ENCODE measurements around the gene C12orf43. TPM values are rescaled to one million over a fixed set of nuclear protein-coding genes. Genes with fewer than 3 reads are reported as not detected.

Gene C12orf43
- total RNA-seq, 1 experiment from 2014 or later: 34.3 TPM

DNA sequence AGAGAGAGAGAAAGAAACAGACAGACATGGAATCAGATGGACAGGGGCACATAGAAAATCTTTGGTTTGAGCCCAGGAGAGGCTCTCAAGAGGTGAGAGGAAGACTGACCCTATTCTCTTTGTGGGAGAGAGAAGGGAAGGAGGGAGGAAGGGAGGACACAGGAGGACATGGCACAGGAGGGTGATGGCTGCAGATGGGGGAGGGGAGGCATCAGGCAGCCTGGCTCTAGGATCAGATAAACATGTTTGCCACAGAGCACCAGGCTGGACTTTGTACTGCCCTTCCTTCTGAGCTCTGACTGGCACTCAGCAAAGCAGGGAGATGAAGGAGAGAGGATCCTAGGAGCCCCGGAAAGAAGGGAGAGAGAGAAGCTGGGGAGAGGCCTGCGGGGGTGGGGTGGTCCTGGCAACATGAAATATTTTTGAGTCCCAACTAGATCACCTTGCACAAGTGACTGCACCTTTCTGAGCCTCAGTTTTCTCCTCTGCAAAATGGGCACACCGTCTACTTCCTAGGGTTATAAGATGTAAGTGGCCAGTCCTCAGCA, 31.9 kb downstream of the C12orf43 start:
- peak; percentile 67 for DNase-seq (ENCODE audit: low read depth)
- in situ Hi-C loops (cut with HindIII; ENCODE audit: low pct_unique_long_range_greater_than_20kb, low sequenced_read_pairs): no loop called here

DNA sequence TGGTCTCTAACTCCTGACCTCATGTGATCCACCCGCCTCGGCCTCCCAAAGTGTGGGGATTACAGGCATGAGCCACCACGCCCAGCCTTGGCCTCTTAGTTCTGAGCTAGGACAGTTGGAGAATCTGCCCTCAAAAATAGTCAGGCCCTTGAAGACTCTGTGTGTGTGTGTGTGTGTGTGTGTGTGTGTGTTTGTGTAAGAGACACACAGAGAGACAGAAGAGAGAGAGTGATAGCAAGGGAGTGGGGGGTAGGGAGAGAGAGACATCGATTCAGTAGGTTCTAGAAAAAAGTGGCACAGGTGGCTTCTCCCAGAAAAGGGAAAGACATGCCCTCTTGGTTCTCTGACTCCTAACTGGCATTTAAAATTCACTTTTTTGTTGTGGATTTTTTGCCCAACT, 32.5 kb downstream of the C12orf43 start:
- in situ Hi-C loops (cut with HindIII; ENCODE audit: low pct_unique_long_range_greater_than_20kb, low sequenced_read_pairs): no loop called here
- peak; percentile 57 for DNase-seq (ENCODE audit: low read depth)

DNA sequence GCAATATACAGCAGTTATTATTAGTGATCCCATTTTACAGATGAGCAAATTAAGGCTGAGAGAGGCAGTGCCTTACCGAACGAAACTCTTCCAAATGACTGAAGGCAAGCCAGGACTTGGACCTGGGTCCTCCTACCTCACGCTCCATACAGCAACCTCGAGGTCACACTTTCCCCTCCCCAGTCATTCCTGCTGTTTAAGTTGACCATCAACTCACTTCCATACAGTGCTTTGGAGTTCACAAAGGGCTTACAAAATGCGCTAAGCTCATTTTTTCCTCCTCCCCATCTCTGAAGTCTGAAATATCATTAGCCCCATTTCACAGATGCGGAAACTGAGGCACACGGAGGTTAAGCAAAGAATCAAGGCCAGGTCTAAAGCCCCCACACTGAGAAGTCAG, 33.6 kb downstream of the C12orf43 start:
- in situ Hi-C loops (cut with HindIII; ENCODE audit: low pct_unique_long_range_greater_than_20kb, low sequenced_read_pairs): no loop called here
- DNase-seq (ENCODE audit: low read depth): no peak

DNA sequence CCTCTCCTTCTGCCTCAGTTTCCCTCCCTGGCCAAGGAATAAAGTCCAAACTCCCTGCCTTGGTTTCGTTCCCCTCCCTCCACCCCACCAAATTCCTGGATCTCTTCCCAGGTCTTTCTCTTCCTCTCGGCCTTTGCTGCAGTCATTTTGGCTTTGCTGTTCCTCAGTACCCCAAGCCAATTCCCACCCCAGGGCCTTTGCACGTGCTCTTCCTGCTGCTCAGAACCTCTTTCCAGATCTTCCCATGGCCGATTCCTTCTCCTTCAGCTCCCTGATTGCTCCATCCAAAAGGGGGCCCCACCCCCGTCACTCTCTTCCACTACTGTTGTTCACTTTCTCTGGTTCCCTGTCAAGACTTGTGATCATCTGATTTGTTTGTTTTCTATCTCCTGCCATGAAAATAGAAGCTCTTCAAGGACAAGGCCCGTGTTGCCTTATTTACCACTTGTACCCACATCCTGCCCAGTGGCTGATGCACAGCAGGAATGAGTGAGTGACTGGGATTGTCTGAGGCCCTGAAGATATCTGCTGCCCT, 34.8 kb downstream of the C12orf43 start:
- in situ Hi-C loops (cut with HindIII; ENCODE audit: low pct_unique_long_range_greater_than_20kb, low sequenced_read_pairs): no loop called here
- DNase-seq (ENCODE audit: low read depth): peak; percentile 58

DNA sequence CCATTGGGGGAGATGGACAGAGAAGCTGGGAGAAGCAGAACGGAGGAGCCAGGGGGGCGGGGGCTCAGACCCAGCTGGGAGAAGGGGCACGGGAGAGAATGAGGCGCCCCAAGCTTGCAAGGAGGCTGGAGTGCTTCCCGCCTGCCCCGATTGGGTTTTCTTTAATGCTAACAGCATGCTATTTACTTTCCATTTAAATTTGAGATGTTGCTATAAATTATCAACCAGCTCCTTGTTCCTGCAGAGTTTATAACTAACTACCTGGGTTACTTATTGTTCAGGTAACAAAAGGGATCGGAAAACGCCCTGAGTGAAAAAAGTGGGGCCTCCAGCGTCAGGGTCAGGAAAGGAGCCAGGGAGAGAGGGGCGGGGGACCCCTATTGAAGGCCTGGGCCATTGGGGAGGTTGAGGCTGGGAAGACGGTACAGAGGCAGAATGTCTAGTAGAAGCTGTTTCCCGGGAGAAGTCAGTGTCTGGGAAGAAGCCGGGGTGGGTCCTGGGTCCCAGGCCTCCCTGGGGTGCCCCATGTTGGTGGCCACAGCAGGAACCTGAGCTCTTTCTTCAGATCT, 35.4 kb downstream of the C12orf43 start:
- in situ Hi-C loops (cut with HindIII; ENCODE audit: low pct_unique_long_range_greater_than_20kb, low sequenced_read_pairs): no loop called here

DNA sequence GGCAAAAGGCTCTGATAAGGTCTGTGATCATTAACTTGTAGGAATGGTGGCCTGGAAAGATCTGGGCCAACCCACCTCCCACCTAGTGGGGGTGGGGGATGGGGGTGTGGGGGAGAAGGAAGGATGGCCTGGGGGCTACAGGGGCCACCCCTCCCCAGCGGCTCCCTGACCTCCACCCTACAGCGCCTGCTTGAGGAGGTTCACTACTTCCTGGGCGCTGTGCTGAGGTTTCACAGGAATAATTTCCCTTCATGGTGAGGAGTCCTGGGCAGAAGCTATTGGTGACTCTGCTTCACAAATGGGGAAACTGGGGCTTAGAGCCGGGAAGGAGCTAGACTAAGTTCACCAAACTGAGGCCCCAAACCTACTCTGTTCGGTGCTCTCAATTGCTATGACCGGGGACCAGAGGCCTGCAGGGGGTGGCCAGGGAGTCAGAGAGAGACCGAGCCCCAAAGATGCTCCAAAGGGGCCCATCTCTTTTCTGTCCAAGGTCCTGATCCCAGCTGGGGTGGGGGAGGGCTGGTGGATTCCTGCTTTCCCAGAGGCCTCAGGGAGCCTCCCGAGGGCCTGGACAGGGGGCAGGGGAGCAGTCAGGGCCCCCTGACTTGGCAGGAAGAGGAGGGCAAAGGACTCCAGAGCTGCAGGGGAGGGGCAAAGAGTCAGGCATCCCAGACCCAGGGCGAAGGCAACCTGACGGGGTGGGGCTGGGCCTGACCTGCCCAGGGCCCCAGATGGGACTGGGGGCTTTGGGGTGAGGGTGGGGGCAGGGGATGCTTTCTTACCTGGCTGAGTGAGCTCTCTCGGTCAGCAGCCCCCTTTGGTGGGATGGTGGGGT, 36.2 kb downstream of the C12orf43 start:
- in situ Hi-C loops (cut with HindIII; ENCODE audit: low pct_unique_long_range_greater_than_20kb, low sequenced_read_pairs): no loop called here
- peak; percentile 87 for DNase-seq (ENCODE audit: low read depth)

More for the DNA sequence above, 35.4 kb downstream of the C12orf43 start:
- peak; percentile 85 for DNase-seq (ENCODE audit: low read depth)

DNA sequence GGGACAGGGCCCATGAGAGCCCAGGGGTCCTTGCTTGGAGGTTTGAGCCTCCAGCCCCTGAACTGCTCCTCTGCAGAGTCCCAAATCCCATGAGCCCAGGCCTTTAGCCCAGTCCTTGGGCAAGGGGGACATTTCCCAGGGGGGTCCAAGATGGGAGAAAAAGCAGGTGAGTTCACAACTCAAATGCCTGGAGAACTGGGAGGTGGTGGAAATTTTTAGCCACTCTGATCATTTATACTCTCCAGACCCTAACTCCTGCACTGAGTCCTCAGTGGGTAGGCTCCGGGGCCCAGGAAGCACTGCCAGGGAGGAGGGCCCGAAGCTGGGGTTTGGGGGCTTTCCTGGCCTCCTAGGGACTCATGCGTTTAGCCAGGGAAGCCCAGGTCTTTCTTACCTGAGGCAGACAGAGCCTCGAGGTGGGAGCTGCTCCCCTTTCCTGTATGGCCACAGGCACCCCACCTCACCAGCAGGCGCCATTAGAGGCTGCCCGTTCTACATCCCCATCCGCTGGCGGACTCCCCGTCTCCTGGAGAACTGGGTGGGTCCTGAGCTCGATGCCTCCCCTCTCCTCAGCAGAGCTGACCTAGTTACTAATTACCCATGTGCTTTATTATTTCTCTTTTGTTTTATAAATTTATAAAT, 36.9 kb downstream of the C12orf43 start:
- peak; percentile 51 for DNase-seq (ENCODE audit: low read depth)
- in situ Hi-C loops (cut with HindIII; ENCODE audit: low pct_unique_long_range_greater_than_20kb, low sequenced_read_pairs): no loop called here

DNA sequence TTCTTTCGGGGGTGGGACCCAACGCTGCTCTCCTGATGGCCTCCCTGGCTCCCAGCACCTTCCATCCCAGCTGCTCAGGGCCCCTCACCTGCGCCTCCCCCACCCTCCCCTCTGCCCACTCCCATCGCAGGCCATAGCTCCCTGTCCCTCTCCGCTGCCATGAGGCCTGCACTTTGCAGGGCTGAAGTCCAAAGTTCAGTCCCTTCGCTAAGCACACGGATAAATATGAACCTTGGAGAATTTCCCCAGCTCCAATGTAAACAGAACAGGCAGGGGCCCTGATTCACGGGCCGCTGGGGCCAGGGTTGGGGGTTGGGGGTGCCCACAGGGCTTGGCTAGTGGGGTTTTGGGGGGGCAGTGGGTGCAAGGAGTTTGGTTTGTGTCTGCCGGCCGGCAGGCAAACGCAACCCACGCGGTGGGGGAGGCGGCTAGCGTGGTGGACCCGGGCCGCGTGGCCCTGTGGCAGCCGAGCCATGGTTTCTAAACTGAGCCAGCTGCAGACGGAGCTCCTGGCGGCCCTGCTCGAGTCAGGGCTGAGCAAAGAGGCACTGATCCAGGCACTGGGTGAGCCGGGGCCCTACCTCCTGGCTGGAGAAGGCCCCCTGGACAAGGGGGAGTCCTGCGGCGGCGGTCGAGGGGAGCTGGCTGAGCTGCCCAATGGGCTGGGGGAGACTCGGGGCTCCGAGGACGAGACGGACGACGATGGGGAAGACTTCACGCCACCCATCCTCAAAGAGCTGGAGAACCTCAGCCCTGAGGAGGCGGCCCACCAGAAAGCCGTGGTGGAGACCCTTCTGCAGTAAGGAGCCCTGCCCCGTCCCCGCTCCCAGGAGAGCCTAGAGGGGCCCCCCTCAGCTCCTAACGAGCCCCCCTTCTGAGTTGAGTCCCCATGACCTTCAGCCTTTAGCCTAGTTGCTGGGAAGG, 37.7 kb downstream of the C12orf43 start, which contains the start of gene HNF1A:
Gene HNF1A (plus strand): TSS at position 248 of the 924 bp plus-strand sequence. CDS start 226 bp downstream, at position 474.
- no peak for DNase-seq (ENCODE audit: low read depth)
- in situ Hi-C loops (cut with HindIII; ENCODE audit: low pct_unique_long_range_greater_than_20kb, low sequenced_read_pairs): no loop called here

DNA sequence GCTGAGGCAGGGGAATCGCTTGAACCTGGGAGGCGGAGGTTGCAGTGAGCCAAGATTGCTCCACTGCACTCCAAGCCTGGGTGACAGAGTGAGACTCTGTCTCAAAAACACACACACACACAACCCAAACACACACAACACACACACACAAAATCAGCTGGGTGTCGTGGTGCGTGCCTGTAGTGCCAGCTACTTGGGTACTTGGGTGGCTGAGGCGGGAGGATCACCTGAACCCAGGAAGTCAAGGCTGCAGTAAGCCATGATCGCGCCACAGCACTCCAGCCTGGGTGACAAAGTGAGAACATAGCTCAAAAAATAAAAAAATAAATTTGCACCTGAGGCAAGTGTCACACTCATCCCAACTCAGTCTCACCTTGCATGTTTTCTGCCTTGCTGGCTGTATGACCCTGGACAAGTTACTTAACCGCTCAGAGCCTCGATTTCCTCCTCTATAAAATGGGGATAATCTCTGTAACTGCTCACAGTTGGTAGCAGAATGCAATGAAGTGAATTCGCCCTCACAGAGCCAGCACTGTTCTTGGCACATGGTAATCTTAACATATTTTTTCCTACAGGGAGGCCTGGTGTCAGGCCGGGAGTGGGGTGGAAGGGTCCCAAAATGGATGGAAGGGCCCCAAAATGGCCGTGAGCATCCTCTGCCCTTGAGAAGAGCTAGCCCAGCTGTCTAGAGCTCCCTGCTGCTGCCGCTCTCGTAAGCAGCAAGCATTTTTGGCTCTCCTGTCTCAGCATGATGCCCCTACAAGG, 38.6 kb downstream of the C12orf43 start:
- in situ Hi-C loops (cut with HindIII; ENCODE audit: low pct_unique_long_range_greater_than_20kb, low sequenced_read_pairs): no loop called here
- no peak for DNase-seq (ENCODE audit: low read depth)

DNA sequence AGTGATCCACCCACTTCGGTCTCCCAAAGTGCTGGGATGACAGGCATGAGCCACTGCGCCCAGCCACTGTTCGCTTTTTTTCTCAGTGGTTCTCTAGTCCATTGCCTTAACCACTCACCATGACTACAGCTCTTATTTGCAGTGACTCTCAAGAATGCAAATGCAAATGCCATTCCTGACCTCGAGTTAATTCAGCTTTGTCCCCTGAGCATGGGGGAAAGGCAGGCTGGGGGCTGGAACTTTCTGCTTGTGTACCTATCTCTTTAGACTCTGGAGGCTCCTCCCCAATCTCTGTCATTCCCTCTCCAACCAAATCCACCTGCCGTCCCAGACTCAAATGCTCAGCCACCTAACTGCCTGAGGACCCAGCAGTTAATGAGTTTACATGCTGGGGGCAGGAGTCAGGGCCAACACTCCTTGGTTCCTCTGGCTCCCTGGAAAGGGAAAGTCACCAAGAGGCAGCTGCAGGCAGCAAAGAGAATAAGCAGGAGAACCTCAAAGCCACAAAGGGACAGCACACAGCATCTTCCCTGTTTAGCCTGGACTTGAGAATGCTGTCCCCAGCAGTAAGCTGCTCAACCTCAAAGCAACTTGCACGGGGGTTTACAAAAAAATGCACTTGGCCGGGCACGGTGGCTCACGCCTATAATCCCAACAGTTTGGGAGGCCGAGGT, 43.3 kb downstream of the C12orf43 start:
- DNase-seq (ENCODE audit: low read depth): peak; percentile 99
- in situ Hi-C loops (cut with HindIII; ENCODE audit: low pct_unique_long_range_greater_than_20kb, low sequenced_read_pairs): no loop called here

DNA sequence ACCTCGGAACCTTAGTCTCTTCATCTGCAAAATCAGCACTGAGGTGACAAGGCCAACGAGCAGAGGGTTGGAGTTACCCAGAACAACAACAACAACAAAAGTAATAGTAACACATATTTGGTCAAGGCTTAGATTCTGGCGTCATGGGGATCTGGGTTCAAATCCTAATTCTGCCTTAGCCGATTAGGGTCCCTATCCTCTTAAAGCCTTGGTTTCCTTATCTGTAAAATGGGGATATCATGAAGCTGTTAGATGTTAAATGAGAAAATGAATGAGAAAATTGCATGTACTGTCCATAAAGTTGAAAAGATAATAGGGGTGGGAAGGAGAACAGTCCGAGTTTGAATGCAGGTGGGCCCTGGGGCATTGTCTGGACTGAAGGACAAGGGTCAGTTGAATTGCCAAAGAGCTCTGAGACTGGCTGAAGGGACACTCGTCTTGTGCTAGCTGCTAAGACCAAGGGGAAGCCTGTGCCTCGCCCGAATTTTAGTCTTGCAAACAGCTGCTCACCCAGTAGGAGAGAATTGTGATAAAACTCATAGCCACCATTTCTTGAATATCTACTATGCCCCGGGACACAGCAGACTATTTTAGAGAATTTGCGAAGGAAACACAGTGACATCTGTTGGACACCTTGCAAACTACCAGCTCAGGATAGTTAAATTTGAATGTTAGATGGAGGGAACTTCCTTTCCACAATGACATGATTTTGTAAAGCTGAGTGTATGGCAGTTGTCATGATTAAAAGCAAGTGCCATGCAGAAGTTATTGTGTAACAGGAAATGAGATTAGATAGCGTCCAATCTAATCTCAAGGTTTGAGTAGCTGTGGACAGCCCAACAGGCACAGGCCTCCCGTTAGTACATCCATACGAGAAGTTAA, 44.7 kb downstream of the C12orf43 start:
- in situ Hi-C loops (cut with HindIII; ENCODE audit: low pct_unique_long_range_greater_than_20kb, low sequenced_read_pairs): no loop called here

DNA sequence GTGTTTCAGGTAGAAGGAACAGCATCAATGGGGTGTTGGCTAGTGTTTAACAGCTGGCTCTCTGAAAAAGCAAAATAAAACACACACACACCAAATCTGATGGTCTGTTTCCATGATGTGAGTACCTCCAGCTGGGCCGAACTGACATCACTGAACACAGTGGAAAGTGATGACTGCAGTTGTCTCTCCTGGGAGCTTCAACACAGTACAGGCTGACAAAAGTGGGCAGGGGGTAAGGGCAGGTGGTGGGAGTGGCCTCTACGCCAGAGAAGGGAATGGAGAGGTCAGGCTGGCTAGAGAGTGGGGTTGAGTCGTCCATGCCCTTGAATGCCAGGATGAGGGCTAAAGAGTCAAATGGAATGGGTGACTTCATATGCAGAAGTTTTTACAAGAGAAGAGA, 46.0 kb downstream of the C12orf43 start:
- in situ Hi-C loops (cut with HindIII; ENCODE audit: low pct_unique_long_range_greater_than_20kb, low sequenced_read_pairs): no loop called here
- no peak for DNase-seq (ENCODE audit: low read depth)

More for the DNA sequence above, 44.7 kb downstream of the C12orf43 start:
- DNase-seq (ENCODE audit: low read depth): peak; percentile 75

DNA sequence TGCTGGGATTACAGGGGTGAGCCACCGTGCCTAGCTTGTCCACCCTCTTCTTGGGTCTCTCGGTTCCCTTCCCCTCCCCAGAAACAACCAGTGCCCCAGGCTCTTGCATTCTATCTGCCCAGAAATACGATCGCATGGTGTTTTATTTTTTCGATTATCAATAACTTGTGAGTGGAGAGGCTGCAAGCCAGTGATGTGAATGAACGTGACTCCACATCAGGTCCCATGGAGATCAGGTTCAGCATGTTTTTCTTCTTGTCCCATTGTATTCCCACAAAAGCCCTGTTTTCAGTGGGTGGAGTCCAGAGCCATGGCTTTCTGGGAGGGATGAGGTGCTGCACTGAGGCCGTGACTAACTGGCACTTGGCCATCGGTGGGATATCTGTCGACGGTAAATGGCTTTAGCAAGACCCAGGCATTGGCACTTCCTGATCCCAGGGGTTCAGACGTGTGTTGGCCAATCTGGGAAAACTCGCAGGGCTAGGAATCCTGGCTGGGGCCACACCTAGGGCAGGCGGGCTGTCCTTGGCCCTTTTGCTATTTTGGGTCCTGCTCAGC, 50.7 kb downstream of the C12orf43 start:
- in situ Hi-C loops (cut with HindIII; ENCODE audit: low pct_unique_long_range_greater_than_20kb, low sequenced_read_pairs): no loop called here
- no peak for DNase-seq (ENCODE audit: low read depth)

DNA sequence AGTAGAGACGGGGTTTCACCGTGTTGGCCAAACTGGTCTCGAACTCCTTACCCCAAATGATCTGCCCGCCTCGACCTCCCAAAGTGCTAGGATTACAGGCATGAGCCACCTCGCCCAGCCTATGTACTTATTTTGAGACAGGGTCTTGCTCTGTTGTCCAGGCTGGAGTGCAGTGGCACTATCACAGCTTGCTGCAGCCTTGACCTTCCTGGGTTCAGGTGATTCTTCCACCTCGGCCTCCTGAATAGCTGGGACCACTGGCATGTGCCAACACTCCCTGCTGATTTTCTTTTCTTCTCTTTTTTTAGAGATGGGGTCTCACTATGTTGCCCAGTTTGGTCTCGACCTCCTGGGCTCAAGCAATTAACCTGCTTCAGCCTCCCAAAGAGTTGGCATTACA, 52.0 kb downstream of the C12orf43 start:
- in situ Hi-C loops (cut with HindIII; ENCODE audit: low pct_unique_long_range_greater_than_20kb, low sequenced_read_pairs): no loop called here
- no peak for DNase-seq (ENCODE audit: low read depth)

DNA sequence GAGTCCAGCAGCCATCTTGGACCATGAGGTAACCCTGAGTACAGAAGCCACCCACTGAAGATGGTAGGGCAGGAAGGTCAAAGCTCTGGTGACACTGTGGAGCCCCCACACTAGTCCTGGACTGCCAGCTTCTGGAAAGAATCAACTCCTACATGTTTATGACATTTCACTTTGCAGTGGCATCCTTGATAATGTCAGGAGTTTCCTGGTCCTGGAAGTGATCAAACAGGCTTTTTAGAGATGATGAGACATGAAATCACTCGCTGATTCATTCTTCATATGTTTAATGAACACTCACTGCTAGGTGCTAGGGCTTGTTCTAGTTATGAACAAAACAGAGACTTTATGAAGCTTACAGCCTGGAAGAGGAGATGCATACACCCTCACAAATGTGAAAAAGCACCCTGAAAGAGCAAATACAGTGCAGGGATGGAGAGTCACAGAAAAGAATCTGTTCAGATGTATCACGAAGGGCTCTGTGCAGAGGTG, 53.7 kb downstream of the C12orf43 start:
- DNase-seq (ENCODE audit: low read depth): no peak
- in situ Hi-C loops (cut with HindIII; ENCODE audit: low pct_unique_long_range_greater_than_20kb, low sequenced_read_pairs): no loop called here

Data from Caki2 (cell line).